ENCODE measurements around the gene DHRS12. TPM values are rescaled to one million over a fixed set of nuclear protein-coding genes. Genes with fewer than 3 reads are reported as not detected.
"Not testable (repeated sequence)": the region's sequence is repeated elsewhere in the genome, so short reads cannot be mapped to it uniquely, and the experiment has no call there.

Gene DHRS12
- total RNA-seq, 1 donor, result 7.0 TPM

DNA sequence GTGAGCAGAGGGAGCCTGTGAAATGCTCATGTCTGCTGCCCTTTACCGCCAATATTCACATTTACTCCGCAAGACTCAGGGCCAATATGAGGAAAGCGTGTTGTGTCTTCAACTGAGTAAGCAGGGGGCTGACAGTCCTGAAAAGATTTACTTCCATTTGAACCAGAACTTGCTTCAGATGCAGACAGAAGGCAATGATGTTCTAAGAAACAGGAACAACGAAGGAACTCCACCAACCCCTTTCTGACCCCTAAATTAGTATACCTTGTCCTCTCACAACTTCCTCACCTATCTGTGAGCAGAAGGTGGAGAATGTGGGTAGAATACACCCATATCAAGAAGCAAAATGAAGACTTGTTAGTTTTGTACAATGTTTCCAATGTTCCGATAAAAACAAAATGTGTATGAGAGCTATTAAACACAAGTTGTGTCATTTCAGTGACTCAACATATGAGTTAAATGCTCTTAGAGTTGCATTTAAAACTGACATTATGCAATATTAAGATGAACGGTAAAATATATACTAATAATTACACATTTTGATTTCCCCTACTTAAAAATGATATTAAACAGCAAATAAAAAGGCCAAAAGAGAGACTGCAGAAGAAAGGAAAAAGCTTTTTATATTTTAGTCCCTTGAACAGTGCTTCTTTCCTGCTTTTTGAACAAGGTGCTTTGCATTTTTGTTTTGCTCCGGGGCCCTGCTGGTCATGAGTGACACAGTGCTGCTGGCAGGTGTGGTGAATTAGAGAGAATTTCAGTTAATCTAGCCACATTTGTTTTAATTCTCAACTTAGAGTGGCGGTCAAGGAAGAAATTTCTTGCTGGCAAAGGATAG is 25.0 kb upstream of the DHRS12 start:
- DNase-seq (ENCODE audit: low read depth in 2 of 3, low spot score in 2 of 3), result no peak

- no peak for DNase-seq (ENCODE audit: low read depth in 2 of 3, low spot score in 2 of 3)
Measured at GRCh38 chr13:51827254-51827653, 23.3 kb upstream of the DHRS12 start.

- peak in 1 of 3 donors; percentile 37 for DNase-seq (ENCODE audit: low read depth in 2 of 3, low spot score in 2 of 3)
Measured at GRCh38 chr13:51826606-51827005, 22.6 kb upstream of the DHRS12 start.

- DNase-seq (ENCODE audit: low read depth in 2 of 3, low spot score in 2 of 3), result no peak
Measured at GRCh38 chr13:51825681-51826254, 21.8 kb upstream of the DHRS12 start.

DNA sequence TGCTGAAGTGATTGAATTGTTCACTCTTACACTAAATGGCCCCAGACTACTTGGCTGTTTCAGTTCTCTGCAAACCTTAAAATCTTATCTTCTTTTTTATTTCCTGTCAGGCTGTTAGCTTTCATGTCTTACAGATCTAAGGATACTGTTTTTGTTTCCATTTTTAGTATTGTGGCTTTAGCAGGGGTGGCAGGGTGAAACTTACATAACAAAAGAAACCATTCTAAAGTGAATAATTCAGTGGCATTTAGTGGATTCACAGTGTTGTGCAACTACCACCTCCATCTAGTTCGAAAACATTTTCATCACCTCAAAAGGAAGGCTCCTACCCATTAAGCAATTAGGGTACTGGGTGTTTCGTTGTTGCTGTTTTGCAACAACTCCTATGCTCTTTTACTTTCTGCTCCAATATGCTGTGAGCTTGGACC is 21.2 kb upstream of the DHRS12 start:
- peak in 2 of 3 donors; percentile 33 to 80 for DNase-seq (ENCODE audit: low read depth in 2 of 3, low spot score in 2 of 3)

GRCh38 chr13:51824712-51825111 is 20.7 kb upstream of the DHRS12 start:
- not testable (repeated sequence) for DNase-seq (ENCODE audit: low read depth in 2 of 3, low spot score in 2 of 3)

GRCh38 chr13:51823863-51824262 is 19.9 kb upstream of the DHRS12 start:
- no peak for DNase-seq (ENCODE audit: low read depth in 2 of 3, low spot score in 2 of 3)

- no peak for DNase-seq (ENCODE audit: low read depth in 2 of 3, low spot score in 2 of 3)
Measured at GRCh38 chr13:51823359-51823758, 19.4 kb upstream of the DHRS12 start.

DNA sequence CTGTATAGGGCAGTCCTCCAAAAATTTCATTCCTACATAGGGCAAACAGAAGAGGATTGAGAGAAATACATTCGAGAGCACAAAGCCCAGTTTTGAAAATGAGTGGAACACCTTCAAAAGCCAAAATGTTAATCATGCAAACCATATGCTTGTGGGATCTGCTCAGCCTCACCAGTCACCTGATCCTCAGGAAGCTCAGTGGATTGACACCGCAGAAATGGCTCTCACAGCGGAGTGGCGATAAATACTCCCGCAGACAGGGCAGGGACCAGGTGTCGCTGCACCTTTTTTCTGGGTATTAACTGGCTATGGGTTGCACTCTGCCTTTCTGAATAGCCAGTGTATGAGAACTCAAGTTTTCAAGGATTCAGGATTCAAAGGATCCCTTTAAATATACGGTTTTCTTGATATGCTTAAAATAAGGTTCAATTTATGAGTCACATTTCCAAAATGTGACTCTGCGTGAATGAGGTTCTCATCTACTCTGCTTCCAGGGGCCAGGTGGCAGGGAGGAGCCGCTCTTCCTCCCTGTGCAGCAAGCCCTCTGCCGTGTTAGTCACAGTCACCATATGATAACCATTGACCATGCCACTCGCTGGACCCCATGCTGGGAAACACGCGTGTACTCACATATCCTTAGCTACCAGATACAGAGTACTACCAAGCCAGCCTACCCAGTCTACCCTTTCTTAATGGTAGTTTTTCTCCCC is 18.3 kb upstream of the DHRS12 start:
- DNase-seq (ENCODE audit: low read depth in 2 of 3, low spot score in 2 of 3), result peak in 2 of 3 donors; percentile 56 to 68

GRCh38 chr13:51821606-51822005 is 17.6 kb upstream of the DHRS12 start:
- peak in 2 of 3 donors; percentile 59 to 87 for DNase-seq (ENCODE audit: low read depth in 2 of 3, low spot score in 2 of 3)

- no peak for DNase-seq (ENCODE audit: low read depth in 2 of 3, low spot score in 2 of 3)
Measured at GRCh38 chr13:51820016-51820597, 16.1 kb upstream of the DHRS12 start.

DNA sequence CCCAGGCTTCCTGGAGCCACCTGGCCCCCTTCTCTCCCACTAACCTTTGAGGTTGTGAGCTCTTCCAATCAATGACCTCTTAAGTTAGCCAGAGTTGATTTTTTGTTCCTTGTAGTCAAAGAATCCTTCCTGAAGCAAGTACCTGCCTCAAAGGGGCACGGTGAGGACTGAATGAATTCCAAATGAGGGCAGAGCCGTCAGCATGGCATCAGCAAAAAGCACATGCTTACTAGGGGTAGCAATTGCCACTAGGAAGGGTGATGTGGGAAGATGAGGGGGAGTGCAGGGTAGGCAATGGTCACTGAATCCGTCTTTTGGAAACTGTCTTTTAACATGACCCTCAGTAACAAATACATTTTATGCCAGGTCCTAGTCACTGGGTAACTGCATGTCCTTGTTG is 15.6 kb upstream of the DHRS12 start:
- DNase-seq (ENCODE audit: low read depth in 2 of 3, low spot score in 2 of 3), result no peak

DNA sequence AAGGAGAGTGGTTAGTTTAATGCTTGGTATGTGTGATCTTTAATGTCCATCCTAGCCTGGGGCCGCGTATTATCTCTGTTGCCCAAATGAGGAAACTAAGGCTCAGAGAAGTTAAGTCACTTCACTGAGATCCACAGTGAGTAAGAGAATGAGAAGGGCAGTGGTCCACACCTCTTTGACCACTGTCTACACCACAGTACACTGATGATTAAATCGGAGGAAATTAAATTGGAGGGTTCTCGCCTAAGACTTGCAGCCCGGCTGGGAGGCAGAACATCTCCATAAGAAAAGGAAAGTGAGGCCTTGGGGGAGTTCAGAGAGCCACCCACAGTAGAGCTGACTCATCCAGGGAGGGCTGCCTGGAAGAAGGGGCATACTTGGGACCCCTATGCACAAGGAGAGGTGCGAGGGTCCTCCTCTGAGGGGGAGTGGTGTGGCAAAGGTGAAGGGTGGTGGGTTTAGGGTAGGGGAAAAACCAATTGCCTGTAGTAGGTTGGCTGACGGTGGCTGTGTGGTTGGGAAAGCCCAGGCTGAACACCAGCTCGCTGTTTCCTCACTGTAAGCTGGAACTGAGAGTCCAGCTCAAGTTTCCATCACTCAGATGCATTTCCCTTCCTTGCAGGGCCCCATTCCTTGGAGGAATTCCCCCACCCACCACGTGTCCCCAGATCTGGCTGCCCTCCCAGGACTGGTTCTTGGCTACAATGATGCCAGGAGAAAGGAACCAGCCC is 15.0 kb upstream of the DHRS12 start:
- DNase-seq (ENCODE audit: low read depth in 2 of 3, low spot score in 2 of 3), result no peak

GRCh38 chr13:51818276-51818675 is 14.3 kb upstream of the DHRS12 start:
- no peak for DNase-seq (ENCODE audit: low read depth in 2 of 3, low spot score in 2 of 3)

DNA sequence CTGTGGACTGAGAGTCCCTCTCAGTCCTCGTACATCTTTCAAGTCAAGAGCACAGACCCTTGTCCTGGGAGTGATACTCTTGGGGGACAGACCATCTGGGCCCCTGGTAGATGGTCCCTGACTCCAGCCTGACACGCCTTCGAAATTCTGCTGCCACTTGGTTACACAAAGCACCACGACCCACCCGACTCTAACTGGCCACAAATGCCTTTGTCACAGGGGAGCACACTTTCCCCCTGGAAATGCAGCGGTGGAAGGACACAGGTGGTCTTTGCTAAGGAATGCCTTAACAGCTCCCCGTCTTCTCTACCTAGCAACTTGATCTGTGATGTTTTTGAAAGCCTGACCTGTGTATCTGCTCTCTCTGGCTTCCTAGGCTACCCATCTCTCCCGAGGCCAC is 13.8 kb upstream of the DHRS12 start:
- DNase-seq (ENCODE audit: low read depth in 2 of 3, low spot score in 2 of 3), result no peak

DNA sequence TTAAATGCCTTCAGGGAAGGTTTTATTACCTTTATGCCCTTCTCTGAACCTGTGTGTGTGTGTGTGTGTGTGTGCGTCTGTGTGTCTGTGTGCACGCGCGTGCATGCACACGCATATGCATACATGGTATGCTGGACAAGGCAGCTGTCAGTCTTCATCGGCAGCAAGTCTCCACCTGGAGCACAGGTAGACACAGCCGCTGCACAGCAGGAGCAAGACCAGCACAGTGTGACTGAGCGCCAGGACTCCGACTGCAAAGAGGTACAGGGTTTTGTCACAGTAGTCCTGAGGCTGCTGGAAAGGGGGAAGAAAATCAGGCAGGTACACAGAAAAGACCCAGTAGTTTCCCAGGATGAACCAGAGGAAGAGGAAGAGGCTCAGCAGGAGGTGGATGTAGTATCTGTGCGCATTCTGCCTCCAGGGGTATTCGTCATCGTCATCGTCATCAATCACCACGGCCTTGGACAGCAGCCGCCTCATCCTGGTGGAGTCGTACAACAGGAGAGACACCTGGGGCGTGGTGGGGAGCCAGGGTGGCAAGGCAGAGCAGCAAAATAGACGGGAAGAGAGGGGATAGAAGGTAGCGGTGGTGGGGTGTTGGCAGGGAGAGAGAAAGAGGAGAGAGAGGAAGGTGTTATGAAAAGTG is 12.8 kb upstream of the DHRS12 start:
- DNase-seq (ENCODE audit: low read depth in 2 of 3, low spot score in 2 of 3), result no peak

- no peak for DNase-seq (ENCODE audit: low read depth in 2 of 3, low spot score in 2 of 3)
Measured at GRCh38 chr13:51815848-51816247, 11.9 kb upstream of the DHRS12 start.

GRCh38 chr13:51814825-51815650 is 11.1 kb upstream of the DHRS12 start:
- DNase-seq (ENCODE audit: low read depth in 2 of 3, low spot score in 2 of 3), result peak in 2 of 3 donors; percentile 74 to 88

DNA sequence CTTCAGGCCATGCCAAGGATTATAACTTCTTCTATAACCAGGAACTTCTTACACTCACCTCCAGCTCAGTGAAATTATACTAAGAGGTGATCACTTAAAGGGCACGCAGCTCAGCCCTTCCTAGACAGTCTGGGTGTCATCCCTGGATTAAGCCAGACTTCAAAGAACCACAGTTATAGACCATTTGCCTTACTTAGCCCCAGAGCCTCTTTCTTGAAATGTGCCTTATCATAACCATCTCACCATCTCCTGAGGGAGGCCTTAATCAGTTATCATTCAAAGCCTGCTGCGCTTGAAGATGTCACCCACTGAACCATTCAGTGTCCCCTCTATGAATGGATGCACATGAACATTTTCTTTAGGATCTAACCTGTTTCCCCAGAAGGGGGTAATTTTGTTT is 10.1 kb upstream of the DHRS12 start:
- no peak for DNase-seq (ENCODE audit: low read depth in 2 of 3, low spot score in 2 of 3)

Data from hematopoietic multipotent progenitor cell (in vitro differentiated cells).